GM19351 (cell line): ENCODE results near the gene SETD1B.
"Not testable (repeated sequence)": the region's sequence is repeated elsewhere in the genome, so short reads cannot be mapped to it uniquely, and the experiment has no call there.

Experiments used
- ATAC-seq: cut with Tn5 transposase; IDR thresholded peaks from one replicate; pipeline ENCODE4 v1.9.1; 2021; ENCODE audit warnings: mild to moderate bottlenecking, moderate library complexity; ENCODE audit not compliant: unreplicated experiment

SETD1B gene

DNA sequence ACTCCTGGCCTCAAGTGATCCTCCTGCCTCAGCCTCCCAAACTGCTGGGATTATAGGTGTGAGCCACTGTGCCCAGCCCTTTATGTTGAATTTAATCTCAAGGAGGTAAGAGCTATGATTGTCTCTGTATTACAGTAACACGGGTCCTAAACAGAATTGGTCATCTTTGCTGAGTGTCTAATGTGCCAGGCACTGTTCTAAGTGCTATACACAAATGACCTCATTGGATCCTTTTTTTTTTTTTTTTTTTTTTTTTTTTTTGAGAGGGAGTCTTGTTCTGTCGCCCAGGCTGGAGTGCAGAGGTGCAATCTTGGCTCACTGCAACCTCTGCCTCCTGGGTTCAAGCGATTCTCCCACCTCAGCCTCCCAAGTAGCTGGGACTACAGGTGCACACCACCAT lies 48.6 kb downstream of the SETD1B start:
- not testable (repeated sequence) for ATAC-seq

DNA sequence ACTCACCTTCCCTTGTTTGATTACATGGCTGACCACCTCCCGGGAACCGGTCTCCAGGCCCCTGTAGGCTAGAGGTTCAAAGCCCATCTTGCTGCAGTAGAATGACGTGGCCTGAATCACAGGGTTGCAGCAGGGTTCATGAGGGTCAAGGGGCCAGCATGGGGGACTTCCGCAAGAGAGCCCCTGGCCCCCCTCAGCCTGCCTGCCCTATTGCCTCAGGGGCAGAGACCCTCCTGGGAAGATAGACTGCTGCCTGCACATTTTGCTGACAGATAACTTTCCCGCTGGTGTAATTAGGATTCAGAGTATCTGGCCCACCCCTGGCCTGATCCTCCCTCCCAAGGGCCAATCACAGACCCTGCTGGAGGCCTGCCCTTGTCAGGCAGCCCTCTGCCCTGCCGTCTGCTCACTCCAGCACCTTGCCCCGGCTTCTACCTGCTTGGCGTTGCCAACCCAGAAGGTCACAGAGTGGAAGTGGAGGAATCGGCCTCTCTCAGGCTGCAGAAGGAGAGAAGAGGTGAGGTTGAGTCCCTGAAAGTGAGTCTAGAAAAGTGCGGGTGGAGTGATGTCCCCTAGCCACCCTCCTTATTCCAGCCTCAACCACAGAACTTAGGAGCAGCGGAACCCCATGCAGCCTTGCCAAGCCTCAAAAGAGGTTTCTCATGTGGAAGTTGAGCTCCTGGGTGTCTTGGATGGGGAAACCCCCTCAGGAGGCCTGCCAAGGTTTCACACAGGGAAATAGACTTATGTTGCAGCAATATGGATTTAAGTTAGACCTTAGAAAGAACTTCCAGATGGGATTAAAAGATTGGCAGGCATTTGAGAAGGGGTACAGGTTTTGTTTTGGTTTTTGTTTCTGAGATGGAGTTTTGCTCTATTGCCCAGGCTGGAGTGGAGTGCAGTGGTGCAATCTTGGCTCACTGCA lies 53.8 kb downstream of the SETD1B start:
- no peak for ATAC-seq

DNA sequence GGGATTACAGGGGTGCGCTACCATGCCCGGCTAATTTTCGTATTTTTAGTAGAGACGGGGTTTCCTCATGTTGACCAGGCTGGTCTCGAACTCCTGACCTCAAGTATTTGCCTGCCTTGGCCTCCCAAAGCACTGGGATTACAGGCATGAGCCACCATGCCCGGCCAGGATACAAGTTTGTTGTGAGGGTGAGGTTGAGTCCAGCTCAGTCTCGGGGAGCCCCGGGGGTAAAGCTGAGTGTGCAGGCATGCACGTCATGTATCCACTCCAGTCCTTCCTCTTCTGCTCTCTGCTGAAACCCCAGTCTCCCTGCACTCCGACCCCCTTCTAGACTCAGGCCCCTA lies 54.5 kb downstream of the SETD1B start:
- no peak for ATAC-seq

DNA sequence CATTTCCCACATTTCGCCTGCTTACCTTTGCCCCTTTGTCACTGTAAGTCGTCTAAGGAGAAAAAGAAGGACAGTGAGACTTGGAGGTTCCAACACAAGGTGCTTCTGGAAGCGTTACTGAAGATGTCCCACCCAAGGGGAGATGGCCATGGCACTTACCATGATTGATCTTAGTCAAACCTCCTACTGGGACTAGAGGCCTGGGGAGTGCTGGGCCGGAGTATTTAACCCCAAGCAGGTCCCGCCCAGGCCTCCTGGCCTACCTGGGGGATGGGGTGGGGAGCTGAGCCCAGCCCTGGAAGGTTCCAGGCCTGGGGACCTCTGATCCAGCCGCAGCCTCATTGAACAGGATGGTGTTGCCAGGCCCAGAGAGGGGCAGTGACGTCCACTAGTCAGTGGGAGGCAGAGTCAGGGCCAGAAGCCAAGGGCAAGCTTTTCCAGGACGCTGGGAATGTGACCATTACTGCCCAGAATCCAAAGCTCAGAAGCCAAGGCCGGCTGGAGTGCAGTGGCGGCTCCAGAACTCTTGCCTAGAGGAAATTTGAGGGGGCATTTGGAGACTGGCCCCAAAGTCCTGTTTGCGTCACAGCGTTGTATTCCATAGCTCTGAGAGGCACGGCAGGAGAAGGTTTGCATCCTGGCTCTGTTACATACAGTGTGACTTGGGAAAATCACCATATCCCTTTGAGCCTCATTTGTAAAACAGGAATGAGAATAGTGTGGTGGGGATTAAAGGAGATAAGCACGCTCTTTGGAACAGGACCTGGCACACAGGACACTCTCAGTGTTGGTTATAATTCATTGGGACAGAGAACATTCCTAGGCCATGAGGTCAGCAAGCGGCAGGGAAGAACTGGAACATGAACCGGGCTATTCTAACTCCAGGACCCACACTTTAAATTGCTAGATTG lies 55.1 kb downstream of the SETD1B start, which contains the start of gene HPD:
HPD (minus strand) TSS at position 198 of the 911 bp plus-strand sequence; CDS start at position 162, 36 bp downstream.
- no peak for ATAC-seq

DNA sequence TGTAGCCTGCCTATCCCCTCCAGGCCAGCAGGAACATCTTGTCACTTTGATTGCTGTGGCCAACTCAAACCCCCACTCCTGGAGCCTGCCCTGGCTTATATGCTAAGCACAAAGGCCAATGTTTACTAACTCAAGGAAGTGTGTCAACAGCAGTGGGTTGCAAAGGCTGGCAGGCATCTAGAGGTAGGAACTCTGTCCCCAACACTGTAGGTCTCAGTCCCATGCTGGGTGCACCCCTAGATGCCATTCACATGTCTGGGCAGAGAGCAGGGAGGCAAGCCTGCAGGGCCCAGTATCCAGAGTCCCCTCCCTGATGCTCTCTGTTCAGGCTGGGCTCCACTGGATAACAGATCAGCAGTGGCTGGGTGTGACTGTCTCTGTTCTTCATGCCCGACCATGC lies 56.4 kb downstream of the SETD1B start:
- no peak for ATAC-seq

DNA sequence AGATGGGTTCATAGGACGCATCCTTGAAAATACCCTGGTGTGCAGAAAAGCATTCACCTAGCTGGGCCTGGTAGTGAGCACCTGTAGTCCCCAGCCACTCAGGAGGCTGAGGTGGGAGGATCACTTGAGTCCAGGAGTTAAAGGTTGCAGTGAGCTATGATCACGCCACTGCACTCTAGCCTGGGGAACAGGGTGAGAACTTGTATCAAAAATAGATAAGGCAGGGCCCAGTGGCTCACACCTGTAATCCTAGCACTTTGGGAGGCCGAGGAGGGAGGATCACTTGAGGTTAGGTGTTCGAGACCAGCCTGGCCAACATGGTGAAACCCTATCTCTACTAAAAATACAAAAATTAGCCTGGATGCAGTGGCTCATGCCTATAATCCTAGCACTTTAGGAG lies 56.9 kb downstream of the SETD1B start:
- not testable (repeated sequence) for ATAC-seq

DNA sequence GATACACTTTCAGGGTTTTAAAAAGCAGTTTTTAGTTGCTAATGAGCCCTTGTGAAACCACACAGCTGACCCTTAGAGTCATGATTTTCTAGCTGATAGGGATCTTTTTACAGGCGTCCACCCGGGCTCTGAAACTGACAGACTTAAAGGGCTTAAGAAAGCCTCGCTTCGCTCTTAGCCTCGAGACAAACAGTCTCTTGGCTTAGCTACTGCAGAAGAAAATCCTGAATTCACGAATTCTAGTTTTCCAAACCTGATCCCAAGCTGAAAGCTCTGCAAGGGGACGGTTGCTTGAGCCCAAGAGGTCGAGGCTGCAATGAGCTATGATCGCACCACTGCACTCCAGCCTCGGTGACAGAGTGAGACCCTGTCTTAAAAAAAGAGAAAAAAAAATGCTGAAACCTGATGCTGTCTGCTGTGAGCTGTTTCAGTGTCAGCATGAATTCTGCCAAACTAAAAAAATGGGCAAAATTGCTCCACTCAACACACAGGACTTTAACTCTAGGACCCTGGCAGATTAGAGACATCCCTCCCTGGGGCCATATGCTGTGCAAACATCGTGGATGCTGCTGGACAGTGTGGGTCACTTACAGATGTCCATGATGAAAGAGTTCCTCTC lies 57.9 kb downstream of the SETD1B start:
- no peak for ATAC-seq

DNA sequence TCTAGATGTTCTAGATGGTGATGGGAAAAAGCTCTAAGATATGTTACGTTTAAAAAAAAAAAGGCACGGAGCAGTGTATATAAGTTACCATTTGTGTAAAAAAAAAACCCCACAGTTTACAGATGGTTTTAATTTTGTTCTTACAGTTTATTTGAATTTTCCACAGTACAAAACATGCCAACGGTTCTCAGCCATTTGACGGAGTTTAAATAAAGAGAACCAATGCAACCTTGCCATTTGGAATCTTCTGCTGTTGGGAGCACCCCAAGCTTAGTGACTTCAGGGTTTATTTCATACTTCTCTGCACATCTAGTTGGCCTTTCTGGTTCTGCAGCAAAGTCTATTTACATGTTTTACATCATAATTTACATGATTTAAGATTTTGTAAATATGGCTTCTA lies 62.5 kb downstream of the SETD1B start:
- no peak for ATAC-seq

DNA sequence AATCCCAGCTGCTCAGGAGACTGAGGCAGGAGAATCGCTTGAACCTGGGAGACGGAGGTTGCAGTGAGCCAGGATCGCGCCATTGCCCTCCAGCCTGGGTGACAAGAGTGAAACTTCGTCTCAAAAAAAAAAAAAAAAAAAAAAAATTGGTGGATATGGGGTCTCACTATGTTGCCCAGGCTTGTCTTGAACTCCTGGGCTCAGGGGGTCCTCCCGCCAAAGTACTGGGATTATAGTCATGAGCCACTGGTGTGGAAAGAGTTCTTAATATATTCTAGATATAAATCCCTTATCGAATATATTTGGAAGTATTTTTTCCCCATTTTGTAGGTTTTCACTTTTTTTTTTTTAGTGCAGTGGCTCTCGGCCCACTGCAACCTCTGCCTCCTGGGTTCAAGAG lies 65.4 kb downstream of the SETD1B start:
- ATAC-seq = not testable (repeated sequence)

DNA sequence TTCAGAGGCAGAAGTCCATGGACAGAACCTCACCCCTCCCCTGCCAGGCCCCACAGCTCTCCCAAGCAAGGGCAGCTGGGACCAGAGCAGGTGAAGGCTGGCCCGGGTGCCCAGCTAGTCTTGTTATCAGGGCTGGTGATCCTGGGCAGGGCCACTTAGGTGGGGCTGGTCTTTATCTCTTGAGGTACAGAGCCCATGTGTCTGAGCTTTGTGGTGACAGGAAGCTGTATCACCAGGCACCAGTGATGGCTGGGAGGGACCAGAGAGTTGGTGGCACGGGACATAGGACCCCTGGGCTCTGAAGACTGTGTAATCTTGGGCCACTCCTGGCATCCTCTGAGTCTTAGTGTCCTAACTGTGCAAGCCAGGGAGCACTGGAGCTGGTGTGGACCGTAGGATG lies 67.7 kb downstream of the SETD1B start:
- no peak for ATAC-seq

DNA sequence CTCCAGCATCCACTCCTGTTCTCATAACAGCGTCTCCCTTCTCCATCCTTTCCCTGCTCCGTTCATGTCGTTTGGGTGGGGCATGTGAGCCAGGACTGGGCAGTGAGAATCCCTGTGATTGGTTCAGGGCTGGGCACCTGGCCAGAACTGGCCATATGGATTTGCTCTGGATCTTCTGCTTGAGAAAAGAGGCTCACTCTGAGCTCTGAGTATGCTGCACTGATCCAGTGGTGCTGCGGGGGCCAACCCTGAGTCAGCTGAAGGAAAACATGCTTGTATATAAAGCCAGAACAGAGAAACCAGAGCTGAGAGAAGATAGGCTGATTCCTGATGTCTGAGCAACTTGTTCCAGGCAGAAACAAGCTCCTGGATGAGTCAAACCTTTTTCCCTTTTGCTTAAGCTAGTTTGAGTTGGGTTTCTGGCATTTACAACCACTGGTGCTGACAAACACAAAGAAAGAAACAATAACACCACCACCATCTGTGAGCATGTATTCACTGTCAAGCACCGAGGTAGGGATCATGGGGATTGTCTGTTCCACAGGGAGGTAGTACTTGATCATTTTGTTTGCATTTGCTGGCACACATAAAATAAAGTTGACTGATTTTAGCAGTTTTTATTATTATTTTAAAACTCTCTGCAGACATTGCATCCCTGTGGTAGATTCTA lies 68.9 kb downstream of the SETD1B start:
- no peak for ATAC-seq

DNA sequence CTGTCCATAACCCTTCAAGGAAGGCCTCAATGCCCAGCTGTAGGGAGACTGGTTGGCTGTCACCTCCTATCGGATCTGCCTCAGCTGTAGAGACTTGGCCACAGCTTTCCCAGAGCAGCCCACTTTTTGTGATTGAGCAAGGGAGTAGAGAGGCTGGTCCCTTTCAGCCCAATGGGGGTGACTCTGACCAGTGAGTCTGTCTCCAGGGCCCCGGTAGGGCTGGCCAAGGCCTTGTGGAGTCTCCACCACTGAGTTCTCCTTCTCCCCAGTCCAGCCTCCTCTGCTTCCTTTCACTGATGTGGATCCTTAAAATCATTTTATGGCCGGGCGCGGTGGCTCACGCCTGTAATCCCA lies 69.4 kb downstream of the SETD1B start:
- no peak for ATAC-seq

DNA sequence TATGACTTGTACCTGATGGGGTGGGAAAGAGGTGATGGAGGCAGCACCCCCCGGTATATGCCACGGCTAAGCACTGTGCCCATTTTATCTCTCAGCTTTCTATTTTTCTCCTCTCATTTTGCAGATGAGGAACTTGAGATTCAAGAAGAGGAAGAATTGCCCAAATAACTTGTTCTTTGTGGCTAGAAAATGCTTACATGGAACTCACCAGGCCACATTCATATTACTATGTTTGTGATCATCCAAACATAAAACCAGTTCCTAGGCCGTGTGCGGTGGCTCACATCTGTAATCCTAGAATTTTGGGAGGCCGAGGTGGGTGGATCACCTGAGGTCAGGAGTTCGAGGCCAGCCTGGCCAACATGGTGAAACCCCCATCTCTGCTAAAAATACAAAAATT lies 70.3 kb downstream of the SETD1B start:
- no peak for ATAC-seq

DNA sequence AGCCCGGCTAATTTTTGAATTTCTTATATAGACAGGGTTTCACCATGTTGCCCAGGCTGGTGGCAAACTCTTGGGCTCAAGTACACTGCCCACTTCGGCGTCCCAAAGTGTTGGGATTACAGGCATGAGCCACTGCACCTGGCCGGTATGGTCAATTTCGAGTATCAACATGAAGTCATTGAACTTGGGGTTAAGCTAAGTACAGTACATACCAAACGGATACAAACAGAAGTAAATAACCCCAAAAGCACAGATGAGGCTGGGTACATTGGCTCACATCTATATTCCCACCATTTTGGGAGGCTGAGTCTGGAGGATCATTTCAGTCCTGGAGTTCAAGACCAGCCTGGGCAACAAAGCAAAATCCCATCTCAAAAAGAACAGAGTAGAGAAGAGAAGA lies 71.8 kb downstream of the SETD1B start:
- ATAC-seq = no peak

DNA sequence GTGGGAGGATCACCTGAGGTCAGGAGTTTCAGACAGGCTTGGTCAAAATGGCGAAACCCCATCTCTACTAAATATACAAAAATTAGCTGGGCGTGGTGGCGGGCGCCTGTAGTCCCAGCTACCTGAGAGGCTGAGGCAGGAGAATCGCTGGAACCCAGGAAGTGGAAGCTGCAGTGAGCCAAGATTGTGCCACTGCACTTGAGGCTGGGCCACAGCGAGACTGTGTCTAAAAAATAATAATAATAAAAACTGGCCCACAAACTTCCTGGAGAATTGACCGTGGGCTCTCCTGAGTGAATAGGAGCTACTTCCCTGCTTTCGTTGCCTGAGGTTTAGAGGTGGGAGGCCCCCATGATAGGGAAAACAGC lies 72.3 kb downstream of the SETD1B start:
- not testable (repeated sequence) for ATAC-seq
